HG03520 (cell line): Measurements from ENCODE around the gene COA1.
"Not testable (repeated sequence)": the region's sequence is repeated elsewhere in the genome, so short reads cannot be mapped to it uniquely, and the experiment has no call there.

ENCODE experiments used
- ATAC-seq: cut with Tn5 transposase; IDR thresholded peaks from one replicate; pipeline ENCODE4 v1.9.1; 2021; ENCODE audit warnings: mild to moderate bottlenecking, moderate library complexity; ENCODE audit not compliant: unreplicated experiment

The COA1 gene

GRCh38 chr7:43758822-43759683 is 29.7 kb upstream of the COA1 start:
- ATAC-seq = peak; percentile 45

GRCh38 chr7:43758029-43758821 is 28.9 kb upstream of the COA1 start, which contains the start of gene BLVRA:
Gene BLVRA (plus strand): TSS chr7:43758680. CDS start chr7:43771159, 12,479 bp downstream.
- ATAC-seq = peak; percentile 64

GRCh38 chr7:43757073-43757720 is 27.9 kb upstream of the COA1 start:
- ATAC-seq = no peak

- ATAC-seq = no peak
Observed at GRCh38 chr7:43756368-43757072, 27.2 kb upstream of the COA1 start.

- no peak for ATAC-seq
Observed at GRCh38 chr7:43754596-43754995, 25.3 kb upstream of the COA1 start.

- ATAC-seq = no peak
Observed at GRCh38 chr7:43753843-43754242, 24.5 kb upstream of the COA1 start.

GRCh38 chr7:43753271-43753810 is 24.0 kb upstream of the COA1 start:
- no peak for ATAC-seq

GRCh38 chr7:43752411-43752810 is 23.1 kb upstream of the COA1 start:
- no peak for ATAC-seq

- ATAC-seq = no peak
Observed at GRCh38 chr7:43750016-43750887, 20.9 kb upstream of the COA1 start.

GRCh38 chr7:43749383-43749940 is 20.1 kb upstream of the COA1 start:
- ATAC-seq = no peak

- no peak for ATAC-seq
Observed at GRCh38 chr7:43747328-43748105, 18.2 kb upstream of the COA1 start.

GRCh38 chr7:43742692-43743091 is 13.4 kb upstream of the COA1 start:
- ATAC-seq = no peak

GRCh38 chr7:43737467-43738127 is 8.3 kb upstream of the COA1 start:
- no peak for ATAC-seq

GRCh38 chr7:43735802-43736603 is 6.7 kb upstream of the COA1 start:
- ATAC-seq = peak; percentile 65

GRCh38 chr7:43735403-43735801 is 6.1 kb upstream of the COA1 start:
- ATAC-seq = peak; percentile 6

- ATAC-seq = not testable (repeated sequence)
Observed at GRCh38 chr7:43734575-43735332, 5.4 kb upstream of the COA1 start.
